HG02678 (cell line): ENCODE data around the gene STRN.
"Not testable (repeated sequence)": the region's sequence is repeated elsewhere in the genome, so short reads cannot be mapped to it uniquely, and the experiment has no call there.

Experiments
- ATAC-seq: cut with Tn5 transposase; IDR thresholded peaks from one replicate; pipeline ENCODE4 v1.9.1; 2021; ENCODE audit warnings: mild to moderate bottlenecking, moderate library complexity; ENCODE audit not compliant: unreplicated experiment

The STRN gene

DNA sequence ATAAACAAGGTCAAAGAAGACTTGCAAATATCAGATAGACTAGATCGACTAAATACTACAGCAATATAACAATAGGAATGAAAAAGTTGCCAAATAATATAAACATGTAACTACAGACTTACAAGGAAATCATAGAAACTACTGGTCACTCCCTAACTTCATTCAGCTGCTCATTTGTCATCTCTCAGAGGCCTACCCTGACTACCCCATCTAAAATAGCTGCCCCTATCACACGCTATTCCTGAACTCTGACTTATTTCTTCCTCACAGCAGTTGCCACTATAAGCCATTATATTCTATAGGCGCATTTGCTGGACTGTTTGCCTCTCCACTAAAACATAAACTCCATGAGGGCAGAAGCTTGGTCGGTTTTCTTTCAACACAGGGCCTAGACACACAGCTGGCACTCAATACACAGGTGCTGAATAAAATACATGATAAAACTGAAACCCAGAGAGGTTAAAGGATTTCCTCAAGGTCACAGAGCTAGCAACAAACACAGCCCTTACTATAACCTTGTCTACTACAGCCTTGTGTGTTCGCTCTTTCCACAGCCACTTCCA, 1.8 kb downstream of the STRN start:
- ATAC-seq: no peak

DNA sequence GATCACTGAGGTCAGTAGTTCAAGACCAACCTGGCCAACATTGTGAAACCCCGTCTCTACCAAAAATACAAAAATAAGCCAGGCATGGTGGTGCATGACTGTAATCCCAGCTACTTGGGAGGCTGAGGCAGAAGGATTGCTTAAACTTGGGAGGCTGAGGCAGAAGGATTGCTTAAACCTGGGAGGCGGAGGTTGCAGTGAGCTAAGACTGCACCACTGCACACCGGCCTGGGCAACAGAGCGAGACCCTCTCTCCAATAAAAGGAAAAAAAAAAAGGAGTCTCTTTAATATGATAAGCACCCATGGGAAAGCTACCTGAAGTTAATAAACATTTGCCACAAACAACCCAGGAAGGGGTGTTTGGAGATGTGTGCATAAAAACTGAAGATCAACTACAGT, 2.6 kb downstream of the STRN start:
- no peak for ATAC-seq

DNA sequence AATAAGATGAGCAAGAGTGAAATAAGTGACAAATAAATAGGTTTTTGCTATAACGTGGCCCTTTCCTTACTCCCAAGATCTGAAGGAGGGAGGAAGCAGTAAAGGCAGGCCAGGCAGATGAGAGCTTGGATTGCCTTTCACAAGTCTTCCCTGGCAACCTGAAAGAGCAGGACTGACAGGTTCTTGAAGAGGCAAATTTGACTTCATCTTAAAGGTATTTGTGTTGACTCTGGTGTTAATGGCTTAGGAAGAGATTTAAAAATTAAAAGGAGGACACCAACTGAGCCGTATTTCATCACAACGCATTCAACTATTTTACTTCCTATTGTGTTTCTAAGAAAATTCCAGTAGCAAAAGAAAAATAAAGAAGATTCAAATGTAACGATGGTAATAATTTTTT, 3.2 kb downstream of the STRN start:
- no peak for ATAC-seq

DNA sequence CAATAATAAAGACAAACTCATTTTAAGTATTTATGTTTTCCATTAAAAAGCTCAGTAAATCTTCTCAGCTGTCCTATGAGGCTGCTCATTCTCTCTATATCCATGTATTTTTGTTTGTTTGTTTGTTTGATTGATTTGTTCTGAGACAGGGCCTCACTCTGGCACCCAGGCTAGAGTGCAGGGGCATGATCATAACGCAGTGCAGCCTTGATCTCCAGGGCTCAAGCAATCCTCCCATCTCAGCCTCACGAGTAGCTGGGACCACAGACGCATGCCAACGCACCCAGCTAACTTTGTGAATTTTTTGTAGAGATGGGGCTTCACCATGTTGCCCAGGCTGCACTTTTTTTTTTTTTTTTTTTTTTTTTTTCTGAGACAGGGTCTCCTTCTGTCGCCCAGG, 5.6 kb downstream of the STRN start:
- ATAC-seq: no peak

DNA sequence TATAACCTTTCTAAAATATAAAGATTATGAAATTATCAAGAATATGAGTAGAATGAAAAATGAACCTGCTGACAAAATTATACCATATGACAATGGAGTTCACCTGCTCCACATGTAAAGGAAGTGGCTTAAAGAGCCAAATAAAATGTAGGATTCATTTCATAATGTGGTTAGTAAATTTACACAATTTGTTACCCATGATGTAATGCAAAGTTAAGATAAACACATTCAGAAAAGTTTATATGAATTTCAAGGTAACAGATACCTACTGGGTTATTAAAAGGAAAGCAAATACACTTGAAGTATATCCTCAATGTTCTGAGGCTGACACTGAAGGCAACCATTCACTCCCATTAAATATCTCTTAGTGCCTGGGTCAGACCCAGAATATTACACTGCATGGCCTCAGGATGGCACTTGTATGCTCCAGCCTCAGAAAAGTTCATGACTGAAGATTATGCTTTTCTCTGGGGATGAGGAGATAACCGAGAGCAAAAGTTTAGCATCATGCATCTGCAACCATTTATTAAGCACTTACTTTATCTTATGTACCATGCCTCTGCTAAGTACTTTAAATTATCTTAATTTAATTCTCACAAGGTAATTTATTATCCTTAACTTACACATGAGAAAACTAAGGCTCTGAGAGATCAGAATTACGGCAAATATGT, 6.2 kb downstream of the STRN start:
- ATAC-seq: no peak

DNA sequence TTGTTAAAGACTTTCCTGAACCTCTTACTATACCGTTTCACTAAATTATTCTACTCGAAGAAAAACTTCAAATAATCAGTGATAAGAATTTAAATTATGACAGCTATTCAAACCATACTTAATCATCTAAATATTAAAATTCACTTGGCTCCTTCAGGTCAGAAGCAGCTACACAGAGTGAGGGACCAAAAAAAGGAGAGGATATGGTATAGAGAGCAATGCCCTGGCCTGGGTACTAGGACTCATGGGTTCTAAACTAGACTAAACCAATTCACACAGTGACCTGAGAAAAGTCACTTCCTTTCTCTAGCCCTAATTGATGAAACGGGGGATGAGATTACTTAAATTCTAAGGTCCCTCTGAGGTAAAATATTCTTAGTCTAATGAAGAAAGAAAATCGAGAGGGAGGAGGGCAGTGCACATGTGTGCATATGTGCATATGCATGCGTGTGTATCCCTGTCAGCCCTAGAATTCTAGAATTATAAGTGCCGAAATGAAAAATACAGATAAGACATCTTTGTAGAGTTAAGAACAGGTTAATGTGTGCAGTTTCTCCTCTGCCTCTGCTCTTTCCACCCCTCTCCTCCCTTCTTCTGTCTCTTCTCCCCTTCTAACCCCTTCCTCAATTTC, 11.2 kb downstream of the STRN start:
- no peak for ATAC-seq

DNA sequence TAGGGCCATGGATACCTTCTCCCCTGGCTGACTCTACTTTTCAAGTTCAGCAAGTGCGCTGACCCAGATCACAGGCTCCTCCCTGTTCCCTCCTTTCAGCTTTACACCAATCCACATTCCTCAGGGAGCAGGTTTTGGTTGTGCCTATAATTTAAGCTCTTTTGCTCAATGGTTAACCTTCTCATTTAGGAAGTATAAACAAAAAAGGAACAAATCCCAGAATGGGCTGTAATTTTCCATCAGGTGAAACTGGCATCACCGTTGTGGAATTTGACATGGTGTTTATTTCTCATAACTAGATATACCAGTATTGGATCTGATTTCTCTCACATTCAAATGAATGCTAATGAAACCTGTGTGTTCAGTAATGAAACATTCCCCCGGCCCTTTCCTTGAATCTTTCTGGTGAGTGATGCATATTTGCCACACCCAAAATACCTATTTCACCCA, 13.6 kb downstream of the STRN start:
- no peak for ATAC-seq

DNA sequence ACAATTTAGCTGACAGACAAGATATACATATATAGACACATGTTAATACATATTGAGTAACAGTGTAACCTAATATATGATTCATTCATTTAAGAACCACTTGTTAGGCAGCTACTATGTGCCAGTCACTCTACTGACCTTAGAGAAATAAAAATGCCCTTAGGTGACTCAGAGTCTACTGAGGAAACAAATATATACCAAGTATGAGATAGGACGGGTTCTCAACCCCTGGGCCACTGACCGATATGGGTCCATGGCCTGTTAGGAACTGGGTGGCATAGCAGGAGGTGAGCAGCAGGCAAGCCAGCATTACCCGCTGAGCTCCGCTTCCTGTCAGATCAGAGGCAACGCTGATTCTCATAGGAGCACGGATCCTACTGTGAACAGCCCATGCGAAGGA, 14.8 kb downstream of the STRN start:
- no peak for ATAC-seq

DNA sequence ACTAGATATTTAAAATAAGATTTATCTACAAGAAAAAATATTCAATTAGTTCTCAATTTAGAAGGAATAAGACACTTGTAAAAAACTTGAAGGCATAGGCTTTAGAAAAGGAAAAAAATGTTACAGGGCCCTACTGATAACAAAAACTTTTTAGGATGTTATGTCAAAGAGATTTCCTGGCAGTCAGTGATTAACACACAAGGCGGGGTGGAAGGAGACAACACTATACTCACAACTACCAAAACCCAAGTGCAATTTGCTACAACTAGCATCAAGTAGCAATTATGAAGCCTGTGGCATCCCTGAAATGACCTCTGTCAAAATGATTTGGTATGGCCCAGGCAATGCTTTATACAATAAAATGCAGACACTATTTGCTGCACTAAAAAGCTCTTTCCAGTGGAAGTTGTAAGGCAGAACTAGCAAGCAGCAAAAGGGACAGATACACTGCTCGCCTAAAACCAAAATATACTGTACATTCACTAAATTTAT, 15.3 kb downstream of the STRN start:
- ATAC-seq: no peak

DNA sequence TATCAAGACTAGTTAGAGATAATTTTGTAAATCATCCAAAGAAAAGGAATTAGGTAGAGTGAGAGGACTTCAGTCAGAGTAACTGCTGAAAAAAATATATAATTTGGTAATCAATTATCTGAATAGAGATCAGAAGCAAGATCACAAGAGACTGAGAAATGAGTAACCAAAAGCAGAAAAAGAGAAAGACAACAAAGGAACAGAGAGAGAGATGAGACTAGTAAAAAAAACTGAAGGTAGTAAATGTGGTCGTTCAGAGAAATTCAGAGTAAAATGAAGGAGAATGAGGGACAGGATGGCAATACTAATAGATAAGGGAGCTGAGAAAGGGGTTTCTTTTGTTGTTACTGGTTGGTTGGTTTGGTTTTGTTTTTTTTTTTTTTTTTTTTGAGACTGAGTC, 16.5 kb downstream of the STRN start:
- ATAC-seq: no peak

DNA sequence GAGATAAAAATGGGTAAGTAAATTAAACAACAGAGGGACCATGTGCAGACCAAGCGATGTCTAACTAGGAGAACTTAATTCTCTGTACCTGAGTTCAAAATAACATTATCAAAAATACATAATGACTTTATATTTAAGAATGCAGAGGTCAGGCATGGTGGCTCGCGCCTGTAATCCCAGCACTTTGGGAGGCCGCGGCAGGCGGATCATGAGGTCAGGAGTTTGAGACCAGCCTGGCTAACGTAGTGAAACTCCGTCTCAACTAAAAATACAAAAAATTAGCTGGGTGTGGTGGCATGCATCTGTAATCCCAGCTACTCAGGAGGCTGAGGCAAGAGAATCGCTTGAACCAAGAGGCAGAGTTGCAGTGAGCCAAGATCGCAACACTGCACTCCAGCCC, 21.1 kb downstream of the STRN start:
- ATAC-seq: not testable (repeated sequence)

DNA sequence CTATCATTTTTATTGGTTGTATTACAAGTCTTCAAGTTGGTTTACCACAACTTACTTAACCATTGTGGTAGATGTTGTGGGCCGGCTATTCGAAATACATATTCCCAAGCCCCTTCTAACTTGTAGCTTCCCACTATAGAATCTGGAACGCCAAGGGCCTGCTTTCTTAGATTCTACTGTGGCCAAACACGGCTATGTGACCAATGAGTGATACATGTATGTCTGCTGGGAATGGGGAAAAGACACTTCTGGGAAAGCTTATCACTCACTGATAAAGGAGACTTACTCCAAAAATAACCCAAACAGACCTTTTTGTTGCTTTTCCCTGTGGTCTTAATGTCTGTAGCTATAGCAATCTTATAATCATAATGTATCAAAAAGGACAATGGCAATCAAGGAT, 24.5 kb downstream of the STRN start:
- no peak for ATAC-seq

DNA sequence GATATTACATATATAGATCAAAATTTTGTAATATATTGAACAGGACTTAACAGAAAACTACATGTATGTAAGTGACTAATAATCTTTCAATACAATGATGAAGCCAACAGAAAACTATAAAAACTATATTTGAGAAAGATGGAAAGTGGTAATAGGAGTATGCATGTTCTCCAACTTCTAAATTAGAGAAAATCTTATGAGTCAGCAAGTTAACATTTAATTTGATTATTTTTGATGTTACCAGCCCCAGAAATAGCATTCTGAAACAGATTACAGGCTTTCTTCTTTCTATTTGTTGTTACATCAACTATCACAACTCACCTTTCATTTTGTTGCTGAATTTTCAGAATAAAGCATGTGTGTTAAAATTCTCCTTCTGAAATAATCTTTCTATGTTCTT, 29.8 kb downstream of the STRN start:
- not testable (repeated sequence) for ATAC-seq

DNA sequence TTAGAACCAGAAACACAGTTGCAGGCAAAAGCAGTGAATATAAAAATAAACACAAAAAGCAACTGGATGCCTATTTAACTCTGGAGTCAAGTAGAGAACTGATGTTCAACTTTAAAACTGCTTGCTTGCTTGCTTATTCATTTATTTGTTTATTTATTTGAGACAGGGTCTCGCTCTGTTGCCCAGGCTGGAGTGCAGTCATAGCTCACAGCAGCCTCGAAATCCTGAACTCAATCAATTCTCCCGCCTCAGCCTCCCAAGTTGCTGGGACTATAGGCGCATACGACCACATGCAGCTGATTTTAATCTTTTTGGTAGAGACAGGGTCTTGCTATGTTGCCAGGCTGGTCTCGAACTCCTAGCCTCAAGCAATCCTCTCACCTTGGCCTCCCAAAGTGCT, 34.6 kb downstream of the STRN start:
- not testable (repeated sequence) for ATAC-seq

DNA sequence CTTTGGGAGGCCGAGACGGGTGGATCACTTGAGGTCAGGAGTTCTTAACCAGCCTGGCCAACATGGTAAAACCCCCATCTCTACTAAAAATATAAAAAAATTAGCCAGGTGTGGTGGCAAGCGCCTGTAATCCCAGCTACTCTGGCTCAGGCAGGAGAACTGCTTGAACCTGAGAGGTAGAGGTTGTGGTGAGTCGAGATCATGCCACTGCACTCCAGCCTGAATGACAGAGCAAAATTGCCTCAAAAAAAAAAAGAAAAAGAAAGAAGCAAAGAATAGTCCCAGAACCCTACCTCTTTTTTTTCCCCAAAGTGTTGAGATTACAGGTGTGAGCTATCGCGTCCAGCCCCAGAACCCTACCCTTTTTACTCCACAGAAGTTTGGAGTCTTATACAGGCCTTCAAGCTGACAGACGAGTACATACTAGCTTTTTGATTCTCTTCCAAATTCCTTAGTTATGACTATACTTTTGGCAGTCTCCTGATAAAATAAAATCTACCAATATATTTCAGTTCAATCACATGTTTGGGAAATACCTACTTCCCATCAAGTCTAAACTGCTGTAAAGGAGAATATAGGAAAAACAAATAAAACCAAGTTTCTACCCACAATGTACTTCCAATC, 35.4 kb downstream of the STRN start:
- ATAC-seq: not testable (repeated sequence)

DNA sequence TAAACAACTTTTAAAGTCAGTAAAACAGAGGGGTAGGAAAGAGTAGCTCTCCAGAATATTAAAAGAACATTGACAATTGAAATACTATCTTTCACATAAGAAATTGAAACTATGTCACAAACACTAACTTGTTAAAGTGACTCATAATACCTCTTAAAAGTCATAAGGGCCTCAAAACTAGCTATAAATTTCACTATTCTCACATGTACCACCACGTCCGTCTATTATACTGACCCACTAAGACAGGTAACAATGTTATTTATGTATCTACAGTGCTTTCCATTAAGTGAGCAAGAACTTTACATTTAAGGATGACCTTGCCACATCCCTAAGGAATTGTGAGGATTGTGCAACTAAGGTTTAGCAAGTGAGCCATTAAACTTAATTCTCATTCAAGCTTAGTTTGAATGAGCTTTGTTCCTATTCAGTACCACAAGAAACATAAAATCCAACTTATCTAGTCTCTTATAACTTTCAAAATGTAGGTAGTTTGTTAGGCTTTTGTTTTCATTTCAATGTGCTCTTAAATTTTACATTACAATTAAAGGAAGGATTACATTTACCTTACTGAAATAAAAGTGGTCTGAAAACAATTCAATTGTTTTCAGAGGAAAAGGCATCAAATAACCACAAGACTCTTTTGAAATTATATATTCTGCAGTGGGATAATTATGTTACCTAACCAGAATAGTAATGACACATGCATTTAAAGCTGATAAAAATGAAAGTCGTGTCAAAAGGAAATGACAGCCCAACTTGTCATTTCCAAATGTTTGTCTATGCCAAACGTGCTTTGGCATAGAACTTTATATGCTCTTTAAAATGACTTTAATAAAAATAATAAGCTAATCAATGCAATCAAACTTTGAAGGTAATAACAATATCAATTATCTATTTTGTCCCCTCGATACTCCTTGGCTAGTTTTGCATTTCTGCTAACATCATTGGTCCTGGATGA, 39.9 kb downstream of the STRN start:
- not testable (repeated sequence) for ATAC-seq

DNA sequence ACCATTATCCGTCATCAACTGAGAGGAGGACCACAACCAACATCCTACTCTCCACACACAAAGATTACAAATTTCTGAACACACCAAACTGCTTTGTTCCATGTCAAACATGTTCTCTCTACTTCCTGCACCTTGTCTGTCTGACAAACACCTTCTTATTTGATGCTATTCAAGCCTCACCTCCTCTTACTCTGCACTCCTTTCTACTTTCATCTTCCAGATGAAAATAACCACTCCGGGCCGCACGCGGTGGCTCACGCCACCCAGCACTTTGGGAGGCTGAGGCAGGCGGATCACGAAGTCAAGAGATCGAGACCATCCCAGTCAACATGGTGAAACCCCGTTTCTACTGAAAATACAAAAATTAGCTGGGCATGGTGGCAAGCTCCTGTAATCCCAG, 43.7 kb downstream of the STRN start:
- not testable (repeated sequence) for ATAC-seq

DNA sequence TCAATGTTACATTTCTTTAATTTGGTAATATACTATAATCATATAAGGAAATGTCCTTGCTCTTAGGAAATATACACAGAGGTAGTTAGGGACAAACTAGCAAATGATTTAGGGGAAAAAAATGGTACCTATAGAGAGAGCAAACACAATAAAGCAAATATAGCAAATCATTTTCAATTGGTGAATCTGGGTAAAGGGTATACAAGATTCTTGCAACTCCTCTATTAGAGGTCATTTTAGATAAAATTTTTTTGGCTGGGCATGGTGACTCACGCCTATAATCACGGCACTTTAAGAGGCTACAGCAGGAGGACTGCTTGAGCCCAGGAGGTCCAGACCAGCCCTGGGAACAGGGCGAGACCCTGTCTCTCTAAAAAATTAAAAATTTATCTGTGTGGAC, 44.4 kb downstream of the STRN start:
- ATAC-seq: no peak

DNA sequence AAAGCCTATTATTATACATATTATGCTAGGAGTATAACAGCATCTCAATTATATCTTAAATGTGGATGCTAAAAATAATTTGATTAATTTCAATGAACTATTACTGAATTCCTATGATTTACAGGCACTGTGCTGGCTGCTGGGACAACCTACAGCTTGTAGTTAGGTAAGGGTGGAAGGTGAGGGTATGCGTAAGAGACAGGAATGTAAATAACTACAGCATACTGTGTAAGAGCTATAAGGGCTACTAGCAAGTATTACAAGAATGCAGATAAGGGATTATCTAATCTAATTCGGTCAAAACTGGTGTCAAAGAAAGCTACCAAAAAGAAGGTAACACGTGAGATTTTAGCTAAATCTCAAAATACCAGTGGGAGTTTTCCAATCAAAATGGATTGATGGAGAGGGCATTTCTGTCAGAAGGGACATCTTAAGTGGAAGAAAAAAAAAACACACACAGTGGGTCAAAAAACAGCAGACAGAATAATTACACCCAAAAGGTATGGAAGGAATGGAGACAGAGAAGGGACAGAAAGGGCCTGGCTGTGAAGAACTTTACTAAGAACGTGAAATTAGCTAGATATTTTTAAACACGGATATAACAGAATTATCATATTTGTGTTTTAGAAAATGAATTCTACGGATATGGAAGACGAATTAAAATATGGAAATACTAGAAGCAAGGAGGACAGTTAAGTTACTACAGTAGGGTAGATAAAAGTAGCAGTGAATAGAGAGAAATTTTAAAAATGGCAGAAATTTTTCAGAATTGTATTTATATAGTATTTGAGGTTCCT, 47.1 kb downstream of the STRN start:
- ATAC-seq: no peak

DNA sequence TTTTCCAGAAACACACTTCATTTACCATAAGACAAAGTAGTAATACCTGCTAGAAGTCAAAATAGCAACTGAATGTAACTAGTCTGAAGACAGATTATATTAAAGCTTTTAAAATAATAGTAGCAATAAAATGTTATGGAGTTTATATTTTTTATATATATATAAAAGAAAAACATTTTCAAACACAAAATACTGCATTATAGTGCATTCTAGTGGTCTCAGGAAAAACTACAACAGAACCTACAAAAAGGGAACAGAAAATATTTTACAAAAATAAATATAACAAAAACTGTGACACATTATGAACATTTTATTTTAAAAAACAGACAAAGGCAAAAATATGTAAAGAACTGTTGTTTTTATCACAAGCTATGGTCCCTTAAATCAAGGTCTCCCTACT, 48.0 kb downstream of the STRN start:
- ATAC-seq: no peak
